HepG2 (cell line): Measurements from ENCODE around the gene MXRA8. TPM values are rescaled to one million over a fixed set of nuclear protein-coding genes. Genes with fewer than 3 reads are reported as not detected.
A peak's percentile ranks its signal among the peaks of the same experiment; 100 is the strongest.

ENCODE experiments used
- E2F2 ChIP-seq: sonication (generic); formaldehyde crosslinking; IDR thresholded peaks from 2 replicates; pipeline ENCODE4 v1.4.0; 2020; ENCODE audit warnings: missing genetic modification reagents, borderline replicate concordance
- MIER3 ChIP-seq: IDR thresholded peaks from 2 replicates; pipeline ENCODE4 v1.6.1; 2016; ENCODE audit warnings: missing compliant biosample characterization, borderline replicate concordance
- NR2F2 ChIP-seq: IDR thresholded peaks from 2 replicates; pipeline ENCODE4 v1.6.1; 2012; ENCODE audit warnings: low read depth, inconsistent platforms, borderline replicate concordance
- NRL ChIP-seq: sonication (generic); formaldehyde crosslinking; IDR thresholded peaks from 2 replicates; pipeline ENCODE4 v1.5.0; 2020; ENCODE audit warnings: missing genetic modification reagents, mild to moderate bottlenecking, moderate library complexity, borderline replicate concordance
- STAT6 ChIP-seq: sonication (generic); formaldehyde crosslinking; IDR thresholded peaks from 2 replicates; pipeline ENCODE4 v1.4.0; 2020; ENCODE audit warnings: missing genetic modification reagents, mild to moderate bottlenecking, borderline replicate concordance
- TCF7L2 ChIP-seq: IDR thresholded peaks from 2 replicates; pipeline ENCODE4 v1.6.1; 2011; ENCODE audit warnings: mild to moderate bottlenecking, low read depth, low read length, moderate library complexity
- ZNF513 ChIP-seq: sonication (generic); formaldehyde crosslinking; conservative IDR thresholded peaks from 2 replicates; pipeline ENCODE4 v1.5.0; 2020; ENCODE audit warnings: missing genetic modification reagents
- ZNF530 ChIP-seq: sonication (generic); formaldehyde crosslinking; IDR thresholded peaks from 2 replicates; pipeline ENCODE4 v1.5.0; 2020; ENCODE audit warnings: low read depth, mild to moderate bottlenecking, missing genetic modification reagents
- ZNF552 ChIP-seq: sonication (generic); formaldehyde crosslinking; IDR thresholded peaks from 2 replicates; pipeline ENCODE4 v1.9.0; 2022; ENCODE audit warnings: missing genetic modification reagents, mild to moderate bottlenecking, borderline replicate concordance
- polyA plus RNA-seq, 8 experiments: library from polyadenylated mRNA; depleted of rRNA in 3 of 8; stranded (reverse) in 7 of 8; unstranded in 1 of 8; fragments of >200 nt; fragmentation: Illumina TruSeq in 4 of 8; extraction: Trizol in 4 of 8; gene quantifications; 2 replicates each; pipeline versions ENCODE4 v1.2.1 to v1.2.3, GENCODE V29; 2011 to 2016; ENCODE audit warnings: low read depth in 4 of 8, missing spikeins in 1 of 8, mixed read lengths in 1 of 8; ENCODE audit not compliant: insufficient read depth in 1 of 8
- total RNA-seq, 5 experiments: library from RNA; depleted of rRNA; stranded (reverse); fragments of >200 nt; fragmentation: Illumina TruSeq; extraction: Trizol; gene quantifications; 2 replicates each; pipeline ENCODE4 v1.2.3, GENCODE V29; 2016; ENCODE audit warnings: low read depth in 1 of 5
- TF ChIP-seq, protein P1 (sequence below): sonication (generic); formaldehyde crosslinking; IDR thresholded peaks from 2 replicates; pipeline ENCODE4 v1.8.0; 2022; ENCODE audit warnings: mild to moderate bottlenecking, missing genetic modification reagents, moderate library complexity
- TF ChIP-seq, protein P2 (sequence below): sonication (generic); formaldehyde crosslinking; conservative IDR thresholded peaks from 2 replicates; pipeline ENCODE4 v1.4.0; 2020; ENCODE audit warnings: missing genetic modification reagents
- TF ChIP-seq, protein P3 (sequence below): sonication (generic); formaldehyde crosslinking; IDR thresholded peaks from 2 replicates; pipeline ENCODE4 v1.4.0; 2020; ENCODE audit warnings: missing genetic modification reagents, borderline replicate concordance

The MXRA8 gene
- total and polyA plus RNA-seq, 2 of the 13 experiments (the other 11 are each of a cell fraction or from before 2014, with no cell fraction given): 19.8 to 44.8 TPM

DNA sequence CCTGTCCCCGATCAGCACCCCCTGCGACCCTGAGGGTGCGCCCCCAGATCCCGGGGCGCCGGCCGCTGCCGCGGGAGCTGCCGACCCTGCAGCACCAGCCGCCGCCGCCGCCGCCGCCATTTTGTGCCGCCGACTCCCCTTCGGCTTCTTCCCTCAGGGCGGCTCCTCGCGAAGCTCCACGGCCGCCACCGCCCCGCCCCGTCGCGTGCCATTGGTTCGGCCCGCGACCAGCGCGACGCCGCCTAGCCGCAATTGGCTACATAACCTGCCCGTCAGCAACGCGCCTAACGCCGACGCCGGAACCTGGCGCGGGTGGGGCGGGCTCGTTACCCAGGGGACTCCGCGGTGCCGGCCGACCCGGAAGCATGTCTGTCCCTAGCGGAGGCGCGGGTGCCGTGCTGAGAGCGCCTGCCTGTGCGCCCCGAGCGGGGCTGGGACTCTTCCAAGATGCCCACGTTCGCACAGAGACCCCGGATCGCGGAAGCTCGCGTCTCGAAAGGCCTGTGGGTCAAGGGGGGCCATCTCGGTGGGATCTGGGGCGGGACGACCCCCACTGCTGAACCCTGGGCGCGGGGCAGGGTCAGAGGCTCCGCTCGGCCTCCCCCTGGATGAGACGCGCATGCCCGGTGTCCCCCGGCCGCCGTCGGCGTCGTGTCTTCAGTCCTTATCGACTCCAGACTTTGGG lies 41.0 kb upstream of the MXRA8 start, which contains the start of gene CCNL2 (continued):
- no peak; the same call in none of the 2 replicates for TF ChIP-seq NRL
- TF ChIP-seq E2F2 (CRISPR knock-in tag): 0 out of 2 replicates have a peak, but pooled peaks have one; percentile 40
- no peak for TF ChIP-seq NR2F2
- TF ChIP-seq ZNF513: 0 out of 2 replicates have a peak, but pooled peaks have one; percentile 18
- TF ChIP-seq, protein P1, sequence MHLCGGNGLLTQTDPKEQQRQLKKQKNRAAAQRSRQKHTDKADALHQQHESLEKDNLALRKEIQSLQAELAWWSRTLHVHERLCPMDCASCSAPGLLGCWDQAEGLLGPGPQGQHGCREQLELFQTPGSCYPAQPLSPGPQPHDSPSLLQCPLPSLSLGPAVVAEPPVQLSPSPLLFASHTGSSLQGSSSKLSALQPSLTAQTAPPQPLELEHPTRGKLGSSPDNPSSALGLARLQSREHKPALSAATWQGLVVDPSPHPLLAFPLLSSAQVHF: no peak; the same call in 1 of the 2 replicates
- TF ChIP-seq MIER3 (CRISPR knock-in tag): no peak; the same call in 1 of the 2 replicates
- no peak for TF ChIP-seq ZNF530 (CRISPR knock-in tag)
- TF ChIP-seq, protein P2, sequence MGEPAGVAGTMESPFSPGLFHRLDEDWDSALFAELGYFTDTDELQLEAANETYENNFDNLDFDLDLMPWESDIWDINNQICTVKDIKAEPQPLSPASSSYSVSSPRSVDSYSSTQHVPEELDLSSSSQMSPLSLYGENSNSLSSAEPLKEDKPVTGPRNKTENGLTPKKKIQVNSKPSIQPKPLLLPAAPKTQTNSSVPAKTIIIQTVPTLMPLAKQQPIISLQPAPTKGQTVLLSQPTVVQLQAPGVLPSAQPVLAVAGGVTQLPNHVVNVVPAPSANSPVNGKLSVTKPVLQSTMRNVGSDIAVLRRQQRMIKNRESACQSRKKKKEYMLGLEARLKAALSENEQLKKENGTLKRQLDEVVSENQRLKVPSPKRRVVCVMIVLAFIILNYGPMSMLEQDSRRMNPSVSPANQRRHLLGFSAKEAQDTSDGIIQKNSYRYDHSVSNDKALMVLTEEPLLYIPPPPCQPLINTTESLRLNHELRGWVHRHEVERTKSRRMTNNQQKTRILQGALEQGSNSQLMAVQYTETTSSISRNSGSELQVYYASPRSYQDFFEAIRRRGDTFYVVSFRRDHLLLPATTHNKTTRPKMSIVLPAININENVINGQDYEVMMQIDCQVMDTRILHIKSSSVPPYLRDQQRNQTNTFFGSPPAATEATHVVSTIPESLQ: no peak
- TF ChIP-seq, protein P3, sequence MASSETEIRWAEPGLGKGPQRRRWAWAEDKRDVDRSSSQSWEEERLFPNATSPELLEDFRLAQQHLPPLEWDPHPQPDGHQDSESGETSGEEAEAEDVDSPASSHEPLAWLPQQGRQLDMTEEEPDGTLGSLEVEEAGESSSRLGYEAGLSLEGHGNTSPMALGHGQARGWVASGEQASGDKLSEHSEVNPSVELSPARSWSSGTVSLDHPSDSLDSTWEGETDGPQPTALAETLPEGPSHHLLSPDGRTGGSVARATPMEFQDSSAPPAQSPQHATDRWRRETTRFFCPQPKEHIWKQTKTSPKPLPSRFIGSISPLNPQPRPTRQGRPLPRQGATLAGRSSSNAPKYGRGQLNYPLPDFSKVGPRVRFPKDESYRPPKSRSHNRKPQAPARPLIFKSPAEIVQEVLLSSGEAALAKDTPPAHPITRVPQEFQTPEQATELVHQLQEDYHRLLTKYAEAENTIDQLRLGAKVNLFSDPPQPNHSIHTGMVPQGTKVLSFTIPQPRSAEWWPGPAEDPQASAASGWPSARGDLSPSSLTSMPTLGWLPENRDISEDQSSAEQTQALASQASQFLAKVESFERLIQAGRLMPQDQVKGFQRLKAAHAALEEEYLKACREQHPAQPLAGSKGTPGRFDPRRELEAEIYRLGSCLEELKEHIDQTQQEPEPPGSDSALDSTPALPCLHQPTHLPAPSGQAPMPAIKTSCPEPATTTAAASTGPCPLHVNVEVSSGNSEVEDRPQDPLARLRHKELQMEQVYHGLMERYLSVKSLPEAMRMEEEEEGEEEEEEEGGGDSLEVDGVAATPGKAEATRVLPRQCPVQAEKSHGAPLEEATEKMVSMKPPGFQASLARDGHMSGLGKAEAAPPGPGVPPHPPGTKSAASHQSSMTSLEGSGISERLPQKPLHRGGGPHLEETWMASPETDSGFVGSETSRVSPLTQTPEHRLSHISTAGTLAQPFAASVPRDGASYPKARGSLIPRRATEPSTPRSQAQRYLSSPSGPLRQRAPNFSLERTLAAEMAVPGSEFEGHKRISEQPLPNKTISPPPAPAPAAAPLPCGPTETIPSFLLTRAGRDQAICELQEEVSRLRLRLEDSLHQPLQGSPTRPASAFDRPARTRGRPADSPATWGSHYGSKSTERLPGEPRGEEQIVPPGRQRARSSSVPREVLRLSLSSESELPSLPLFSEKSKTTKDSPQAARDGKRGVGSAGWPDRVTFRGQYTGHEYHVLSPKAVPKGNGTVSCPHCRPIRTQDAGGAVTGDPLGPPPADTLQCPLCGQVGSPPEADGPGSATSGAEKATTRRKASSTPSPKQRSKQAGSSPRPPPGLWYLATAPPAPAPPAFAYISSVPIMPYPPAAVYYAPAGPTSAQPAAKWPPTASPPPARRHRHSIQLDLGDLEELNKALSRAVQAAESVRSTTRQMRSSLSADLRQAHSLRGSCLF (CRISPR knock-in tag): no peak
- TF ChIP-seq STAT6 (CRISPR knock-in tag): no peak
- no peak for TF ChIP-seq ZNF552 (CRISPR knock-in tag)
- TF ChIP-seq TCF7L2: no peak
